NK-92 (cell line): ENCODE measurements around the gene PEX16.
"Not testable (repeated sequence)": the region's sequence is repeated elsewhere in the genome, so short reads cannot be mapped to it uniquely, and the experiment has no call there.

Source experiments
- DNase-seq: peaks from one replicate; lab custom pipeline; 2025; ENCODE audit not compliant: unreplicated experiment; lab: John Stamatoyannopoulos, UW

Gene PEX16

GRCh38 chr11:45918962-45919675 is 1.4 kb upstream of the PEX16 start:
- DNase-seq, result no peak

- DNase-seq, result no peak
Observed at GRCh38 chr11:45918331-45918941, 759 bp upstream of the PEX16 start.

- DNase-seq, result no peak
Observed at GRCh38 chr11:45917286-45917622, 423 bp downstream of the PEX16 start.

GRCh38 chr11:45915446-45915845 is 2.2 kb downstream of the PEX16 start:
- no peak for DNase-seq

- no peak for DNase-seq
Observed at GRCh38 chr11:45913942-45914635, 3.6 kb downstream of the PEX16 start.

GRCh38 chr11:45913514-45913913 is 4.2 kb downstream of the PEX16 start:
- no peak for DNase-seq

GRCh38 chr11:45910623-45911022 is 7.1 kb downstream of the PEX16 start:
- DNase-seq, result no peak

GRCh38 chr11:45909594-45910475 is 7.8 kb downstream of the PEX16 start:
- no peak for DNase-seq

- DNase-seq, result no peak
Observed at GRCh38 chr11:45907911-45908370, 9.7 kb downstream of the PEX16 start.

GRCh38 chr11:45906965-45907611 is 10.6 kb downstream of the PEX16 start, which contains the start of gene FREY1:
Gene FREY1 (minus strand): TSS chr11:45907271. CDS start chr11:45907245, 26 bp downstream.
- no peak for DNase-seq

- DNase-seq, result no peak
Observed at GRCh38 chr11:45906096-45906682, 11.5 kb downstream of the PEX16 start.

GRCh38 chr11:45905576-45905975 is 12.1 kb downstream of the PEX16 start:
- not testable (repeated sequence) for DNase-seq

GRCh38 chr11:45905095-45905494 is 12.6 kb downstream of the PEX16 start:
- DNase-seq, result no peak

GRCh38 chr11:45904309-45904915 is 13.3 kb downstream of the PEX16 start:
- DNase-seq, result no peak

GRCh38 chr11:45902452-45903380 is 15.0 kb downstream of the PEX16 start:
- no peak for DNase-seq

GRCh38 chr11:45901626-45902025 is 16.1 kb downstream of the PEX16 start:
- no peak for DNase-seq

- no peak for DNase-seq
Observed at GRCh38 chr11:45900916-45901617, 16.6 kb downstream of the PEX16 start.

GRCh38 chr11:45900175-45900800 is 17.4 kb downstream of the PEX16 start:
- DNase-seq, result not testable (repeated sequence)
